SK-N-MC (cell line): ENCODE data around the gene SOCS1.

Source experiments
- EZH2 ChIP-seq: fragments of 200-600 bp; sonication (generic); IDR thresholded peaks from one replicate; pipeline ENCODE4 v1.6.1; 2017; ENCODE audit warnings: antibody characterized with exemption
- POLR2AphosphoS5 ChIP-seq: IDR thresholded peaks from 2 replicates; pipeline ENCODE4 v1.6.1; 2012; ENCODE audit warnings: mild to moderate bottlenecking, low read depth, low read length, borderline replicate concordance

GRCh38 chr16:11280616-11281522 is 24.9 kb upstream of the SOCS1 start, which contains the start of gene PRM1:
- no peak for TF ChIP-seq EZH2
- no peak for TF ChIP-seq POLR2AphosphoS5
